HG03064 (cell line): Measurements from ENCODE around the gene ABCG1.

ENCODE experiments used
- ATAC-seq: cut with Tn5 transposase; IDR thresholded peaks from one replicate; pipeline ENCODE4 v1.9.1; 2021; ENCODE audit warnings: low read depth; ENCODE audit not compliant: unreplicated experiment

The ABCG1 gene

DNA sequence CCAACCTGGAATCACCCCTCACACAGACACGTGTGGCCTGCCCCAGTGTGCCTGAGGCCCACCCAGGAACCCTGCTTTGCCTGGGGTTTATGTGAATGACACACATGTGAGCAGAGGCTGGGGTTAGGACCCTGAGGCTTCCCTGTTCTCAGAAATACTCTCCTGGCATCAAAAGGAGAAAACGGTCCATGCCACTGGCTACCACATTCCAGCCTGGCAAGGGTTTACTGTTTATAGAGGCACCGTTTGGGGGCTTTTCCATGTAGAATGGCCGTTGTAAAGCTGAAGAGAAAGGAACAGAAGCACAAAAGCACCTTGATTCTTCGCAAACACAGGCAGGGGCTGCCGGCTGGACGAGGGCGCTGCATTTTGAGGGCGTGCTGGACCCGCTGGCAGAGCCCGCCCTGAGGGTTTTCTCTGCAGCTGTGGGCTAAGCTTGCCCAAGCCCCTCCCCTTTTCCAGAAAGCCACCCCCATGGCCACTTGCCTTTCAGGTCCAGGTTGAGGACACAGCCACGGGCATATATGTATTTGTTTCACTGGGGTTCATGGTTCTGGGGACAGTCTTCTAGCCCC is 83.2 kb downstream of the ABCG1 start:
- no peak for ATAC-seq

DNA sequence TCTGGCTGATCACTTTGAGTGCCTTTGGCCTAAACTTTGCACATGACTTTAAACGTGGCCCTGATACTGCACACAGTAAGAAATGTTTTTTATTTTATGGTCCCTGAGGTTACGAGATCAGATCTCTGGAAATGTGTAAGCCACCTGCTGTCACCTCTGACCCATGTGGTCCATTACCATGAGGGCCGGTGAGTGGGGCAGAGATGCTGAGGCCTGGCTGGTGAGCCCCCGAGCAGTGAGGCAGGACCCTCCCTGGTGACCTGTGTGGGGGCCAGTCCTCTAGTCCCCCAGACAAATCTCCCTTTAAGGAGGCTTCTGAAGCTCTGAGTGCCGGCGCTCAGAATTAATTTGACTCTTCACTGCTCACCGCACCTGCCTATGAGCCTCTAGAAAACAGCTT is 83.9 kb downstream of the ABCG1 start:
- no peak for ATAC-seq

DNA sequence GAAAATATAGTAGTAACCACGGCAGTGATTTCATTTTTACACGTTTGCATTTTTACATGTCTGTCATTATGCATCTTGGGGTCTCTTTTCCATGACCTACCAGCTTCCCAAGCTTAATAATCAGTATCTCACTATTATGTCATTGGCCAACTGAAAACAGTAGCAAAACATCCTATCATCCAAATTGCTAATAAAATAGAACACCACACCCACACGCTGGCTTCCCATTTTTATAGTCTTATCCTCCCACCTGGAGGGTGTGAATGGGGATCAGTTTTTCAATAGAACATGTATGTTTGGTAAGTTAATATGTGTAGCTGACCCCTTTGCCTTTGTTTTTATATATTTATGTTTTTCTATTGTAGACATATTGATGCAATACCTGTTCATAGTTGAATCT is 84.5 kb downstream of the ABCG1 start:
- no peak for ATAC-seq

DNA sequence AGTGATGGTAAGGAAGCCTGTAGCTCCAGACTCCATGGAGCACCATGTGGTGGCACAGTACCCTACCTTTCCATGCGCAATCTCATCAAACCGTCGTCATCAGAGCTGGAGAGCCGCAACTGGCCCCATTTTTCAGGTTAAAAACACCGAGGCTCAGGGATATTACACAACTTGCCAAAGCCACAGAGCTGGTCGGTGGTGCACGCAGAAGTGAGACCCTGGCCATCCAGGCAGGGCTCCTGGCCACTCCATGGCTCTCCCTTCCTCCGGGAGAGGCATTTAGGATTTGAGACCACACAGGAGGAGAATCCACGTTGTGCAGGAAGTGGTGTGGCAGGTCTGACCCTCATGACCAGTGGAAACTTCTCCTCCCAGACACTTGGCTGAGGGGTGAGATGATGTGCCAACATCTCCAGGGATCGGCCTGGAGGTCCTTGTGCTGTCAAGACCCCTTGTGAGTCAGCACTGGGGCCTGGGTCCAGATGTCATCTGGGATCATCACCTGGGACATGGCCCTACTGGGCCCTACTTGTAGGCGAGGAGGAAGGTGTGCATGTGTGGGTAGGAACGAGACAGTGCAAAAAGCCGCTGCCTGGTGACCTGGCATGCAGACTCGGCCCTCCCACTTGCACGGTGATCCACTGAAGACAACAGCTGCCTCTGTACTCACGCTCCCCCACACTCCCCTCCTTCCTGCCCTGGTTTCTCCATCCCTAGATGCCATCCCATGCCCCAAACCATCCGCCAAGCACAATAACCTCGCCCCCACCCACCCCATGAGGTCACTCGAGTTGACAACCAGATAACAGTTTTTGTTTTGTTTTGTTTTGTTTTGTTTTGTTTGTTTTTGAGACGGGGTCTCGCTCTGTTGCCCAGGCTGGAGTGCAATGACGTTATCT is 85.9 kb downstream of the ABCG1 start:
- no peak for ATAC-seq

DNA sequence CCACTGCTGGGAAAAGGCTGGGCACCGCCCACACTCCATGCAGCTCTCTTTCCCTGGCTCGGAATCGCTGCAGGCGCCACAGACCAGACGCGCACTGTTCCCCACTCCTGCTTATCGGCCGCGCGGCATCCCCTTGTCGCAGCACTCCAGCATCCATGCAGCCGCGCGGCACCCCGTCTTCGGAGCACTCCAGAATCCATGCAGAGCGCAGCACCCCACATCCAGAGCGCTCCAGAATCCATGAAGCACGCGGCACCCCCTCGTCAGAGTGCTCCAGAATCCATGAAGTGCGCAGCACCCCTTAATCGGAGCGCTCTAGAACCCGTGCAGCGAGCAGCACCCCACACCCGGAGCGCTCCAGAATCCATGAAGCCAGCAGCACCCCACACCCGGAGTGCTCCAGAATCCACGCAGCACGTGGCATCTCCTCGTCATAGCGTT is 86.8 kb downstream of the ABCG1 start:
- ATAC-seq, result no peak

DNA sequence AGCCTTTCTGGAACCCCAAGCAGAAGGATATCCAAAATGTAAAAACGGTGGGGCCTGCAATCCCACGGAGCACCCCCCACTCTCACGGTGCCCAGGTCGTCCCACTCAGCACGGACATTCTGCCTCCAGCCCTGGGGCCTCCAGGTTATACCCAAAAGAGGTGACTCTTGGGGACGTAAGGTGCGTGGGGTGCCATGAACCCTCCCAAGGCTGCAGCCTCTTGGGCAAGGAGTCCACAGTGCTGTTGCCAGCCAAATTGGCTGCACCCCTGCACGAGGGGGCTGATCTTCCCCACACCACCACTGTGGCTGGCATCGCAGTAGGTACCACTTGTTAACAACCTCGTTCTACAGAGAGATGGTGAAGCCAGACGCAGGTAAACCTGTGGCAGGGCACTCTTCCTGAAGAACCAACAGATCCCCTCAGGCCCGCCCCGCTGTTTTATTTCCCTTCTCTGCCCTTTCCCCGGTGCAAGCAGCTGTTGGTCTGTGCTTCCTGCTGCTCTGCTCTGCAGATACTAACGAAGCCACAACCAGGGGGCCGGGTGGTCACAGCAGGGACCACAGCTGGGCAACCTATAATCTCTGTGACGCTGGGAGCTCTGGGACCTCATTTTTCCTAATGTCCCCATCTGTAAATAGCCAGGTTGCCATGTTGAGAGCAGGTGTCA is 87.6 kb downstream of the ABCG1 start:
- no peak for ATAC-seq

DNA sequence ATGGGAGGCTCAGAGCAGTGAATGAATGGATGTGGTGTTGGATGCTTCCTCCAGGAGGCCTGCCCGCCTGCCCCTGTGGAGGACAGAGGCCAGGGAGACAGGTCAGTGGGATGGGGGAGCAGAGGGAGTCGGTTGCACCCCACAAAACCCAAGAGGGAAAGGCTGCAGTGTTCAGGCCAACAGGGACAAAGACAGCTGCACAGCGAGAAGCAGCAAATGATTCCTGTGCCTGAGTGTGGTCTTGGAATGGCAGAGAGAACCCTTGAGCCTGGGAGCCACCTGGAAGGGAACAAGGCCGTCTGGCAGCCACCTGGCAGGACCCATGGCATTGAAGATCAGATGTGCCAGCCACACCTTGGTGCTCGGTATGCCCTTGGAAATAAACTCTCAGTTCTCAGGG is 88.2 kb downstream of the ABCG1 start:
- ATAC-seq, result no peak

DNA sequence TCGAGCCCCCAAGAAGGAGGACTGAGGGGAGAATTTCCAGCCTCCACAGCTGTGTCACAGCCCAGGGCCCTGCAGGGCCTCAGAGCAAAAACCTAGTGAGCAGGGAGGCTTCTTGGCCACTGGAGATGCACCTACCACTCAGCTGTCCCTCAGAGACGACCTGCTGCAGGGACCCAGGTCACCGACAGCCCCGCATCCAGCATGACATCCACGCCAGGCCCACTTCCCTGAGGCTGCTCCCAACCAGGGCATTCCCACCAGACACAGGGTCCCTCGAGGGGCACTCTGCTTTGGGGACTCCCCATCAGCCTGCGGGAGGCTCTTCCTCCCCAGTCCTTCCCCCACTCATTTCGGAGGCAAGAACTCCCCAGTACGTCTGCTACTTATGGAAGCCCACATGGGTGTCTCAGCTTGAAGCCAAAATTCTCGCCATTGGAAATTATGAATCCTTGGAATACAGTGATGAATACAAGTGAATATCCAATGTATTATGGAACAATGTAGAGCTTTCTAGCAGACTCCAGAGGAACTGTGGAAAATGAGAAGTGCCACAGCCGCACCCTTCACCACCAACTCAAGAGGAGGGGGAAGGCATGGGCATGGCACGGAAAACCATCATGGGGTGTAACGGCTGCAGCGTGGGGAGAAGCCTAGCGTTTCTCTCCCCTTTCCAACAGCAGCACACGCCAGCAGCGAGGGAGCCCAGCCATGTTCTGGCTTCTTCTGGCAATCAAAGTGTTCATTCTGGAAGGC is 89.4 kb downstream of the ABCG1 start:
- no peak for ATAC-seq

DNA sequence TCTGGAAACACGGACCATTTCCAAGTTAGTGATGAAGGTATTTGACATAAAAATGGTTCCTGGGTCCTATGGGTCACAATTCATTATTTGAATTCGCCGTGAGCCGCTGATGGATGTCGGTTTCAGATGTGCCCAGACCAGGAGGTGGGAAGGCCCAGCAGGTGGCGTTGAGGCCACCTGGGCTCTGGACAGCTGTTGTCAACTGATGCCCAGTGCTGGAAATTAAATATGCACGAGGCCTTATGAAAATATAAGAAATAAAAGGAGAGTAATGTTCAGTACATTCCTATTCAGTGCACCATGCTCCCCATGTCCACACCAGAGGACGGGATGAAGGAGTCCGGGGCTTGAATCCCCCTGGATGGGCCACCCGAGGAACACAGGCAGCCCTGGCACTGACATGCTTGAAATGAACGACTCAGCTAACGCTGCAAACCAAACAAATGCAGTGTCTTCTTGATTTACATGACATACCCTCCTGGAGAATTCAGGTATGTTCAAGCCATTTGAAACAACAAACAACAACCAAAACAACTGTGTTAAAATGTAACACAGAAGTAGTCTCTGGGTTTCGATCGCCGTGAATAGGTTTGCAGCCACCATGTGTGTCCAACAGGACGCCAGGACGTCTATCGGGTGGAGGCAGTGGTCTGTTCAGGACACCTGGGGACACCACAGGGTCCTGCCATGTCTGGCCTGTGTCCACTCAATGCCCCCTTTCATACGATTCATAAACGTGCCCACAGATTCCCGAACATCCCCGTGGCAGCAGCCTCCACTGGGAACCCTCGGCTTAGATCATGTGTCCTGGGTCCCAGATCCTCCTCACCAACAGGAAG is 90.2 kb downstream of the ABCG1 start:
- no peak for ATAC-seq

DNA sequence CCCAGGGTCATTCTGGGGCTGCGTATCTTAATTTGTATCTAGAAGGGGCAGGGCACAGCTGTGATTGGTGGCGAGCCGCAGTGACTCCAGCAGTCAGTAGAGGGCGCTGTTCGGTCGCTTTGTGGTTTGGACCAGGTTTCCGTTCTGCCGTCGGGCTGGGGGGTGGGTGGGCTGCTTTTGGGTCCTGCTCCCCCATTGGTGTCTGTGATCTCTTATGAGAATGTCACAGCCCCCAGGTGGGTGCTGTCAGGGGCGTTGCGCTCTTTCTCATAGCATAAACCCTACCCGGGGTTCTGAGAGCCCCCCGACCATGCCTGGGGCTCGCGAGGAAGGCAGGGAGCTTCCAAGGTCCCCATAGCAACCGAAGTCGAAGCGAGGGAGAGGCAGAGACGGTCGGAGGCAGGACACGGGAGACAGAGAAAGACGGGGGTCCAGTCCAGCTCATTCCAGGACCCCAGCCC is 90.8 kb downstream of the ABCG1 start:
- ATAC-seq, result no peak

DNA sequence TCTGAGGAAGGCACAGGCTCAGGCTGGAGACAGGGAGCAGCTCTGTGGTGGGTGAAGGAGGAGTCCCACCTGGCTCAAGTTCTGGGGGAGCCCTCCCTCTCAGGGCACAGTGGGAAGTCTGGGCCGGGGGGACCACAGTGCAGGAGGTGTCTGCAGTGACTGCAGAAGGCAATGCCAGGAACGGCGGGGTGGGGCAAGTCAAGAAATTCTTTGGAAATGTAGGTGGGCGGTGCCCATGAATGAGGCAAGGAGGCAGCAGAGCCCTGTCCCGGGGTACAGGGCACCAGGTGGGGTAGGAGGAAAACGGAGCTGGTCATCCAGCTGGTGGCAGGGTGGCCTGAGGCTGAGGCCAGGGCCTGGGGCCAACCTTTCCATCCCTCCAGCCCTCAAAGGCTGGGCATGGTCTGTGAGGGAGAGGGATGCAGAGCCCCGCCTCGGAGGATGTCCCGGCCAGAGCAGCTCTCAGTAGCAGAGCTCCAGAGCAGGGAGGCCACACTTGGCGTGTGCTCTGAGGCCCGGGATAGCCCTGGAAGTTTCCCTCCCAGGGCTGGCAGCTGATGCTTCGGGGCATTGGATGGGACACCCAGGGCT is 91.6 kb downstream of the ABCG1 start:
- ATAC-seq, result no peak

DNA sequence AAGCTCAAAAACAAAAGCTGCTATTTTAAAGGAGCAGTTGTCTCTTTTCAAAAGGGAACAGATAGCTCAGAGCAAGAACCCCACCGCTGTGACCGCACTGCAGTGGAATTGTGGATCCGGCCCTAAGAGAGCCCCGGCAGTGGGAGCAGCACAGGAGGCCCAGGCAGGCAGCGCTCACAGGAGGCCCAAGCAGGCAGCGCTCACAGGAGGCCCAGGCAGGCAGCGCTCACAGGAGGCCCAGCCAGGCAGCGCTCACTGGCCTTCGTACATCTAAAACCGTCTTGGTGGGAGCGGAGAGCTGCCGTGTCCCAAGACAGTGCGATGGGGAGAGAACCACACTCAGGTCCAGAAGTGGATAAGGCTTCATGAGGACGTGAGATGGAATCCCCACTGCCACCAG is 92.2 kb downstream of the ABCG1 start:
- no peak for ATAC-seq

DNA sequence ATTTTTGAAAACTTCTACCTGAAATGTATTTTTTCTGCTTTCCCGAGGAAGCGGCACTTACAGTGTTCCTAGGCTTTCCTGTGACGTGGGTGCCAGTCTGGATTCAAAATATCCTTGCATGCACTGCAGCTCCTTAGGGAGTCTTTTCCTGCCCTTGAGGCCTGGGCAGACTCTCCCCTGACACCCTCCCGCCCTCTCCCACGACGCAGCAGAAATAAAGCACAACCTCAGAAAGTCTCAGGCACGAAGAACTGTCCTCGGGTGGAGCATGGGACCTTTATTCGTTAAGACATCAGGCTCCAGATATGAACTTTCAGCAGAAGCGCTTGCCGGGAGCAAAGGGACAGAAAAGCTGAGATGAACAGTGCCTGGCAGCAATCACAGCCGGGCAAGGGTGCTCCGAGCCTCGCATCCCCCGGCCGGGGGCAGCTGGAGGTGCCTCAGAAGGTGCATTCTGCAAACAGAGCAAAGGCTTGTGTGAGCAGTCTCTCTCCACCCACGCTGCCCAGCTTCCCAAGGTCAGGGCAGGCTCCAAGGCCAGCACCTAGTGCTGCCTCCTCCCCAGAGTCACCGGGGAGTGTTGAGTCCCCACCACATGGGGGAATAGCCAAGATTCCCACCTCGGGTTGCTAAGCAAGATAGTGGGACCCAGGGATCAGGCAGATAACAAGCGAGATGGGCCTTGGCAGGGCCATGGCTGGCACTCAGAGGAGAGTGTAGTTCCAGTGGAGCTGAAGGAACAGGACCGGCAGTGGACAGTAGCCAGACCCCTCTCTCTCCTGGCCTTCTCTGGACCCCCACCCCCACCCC is 93.1 kb downstream of the ABCG1 start:
- no peak for ATAC-seq

DNA sequence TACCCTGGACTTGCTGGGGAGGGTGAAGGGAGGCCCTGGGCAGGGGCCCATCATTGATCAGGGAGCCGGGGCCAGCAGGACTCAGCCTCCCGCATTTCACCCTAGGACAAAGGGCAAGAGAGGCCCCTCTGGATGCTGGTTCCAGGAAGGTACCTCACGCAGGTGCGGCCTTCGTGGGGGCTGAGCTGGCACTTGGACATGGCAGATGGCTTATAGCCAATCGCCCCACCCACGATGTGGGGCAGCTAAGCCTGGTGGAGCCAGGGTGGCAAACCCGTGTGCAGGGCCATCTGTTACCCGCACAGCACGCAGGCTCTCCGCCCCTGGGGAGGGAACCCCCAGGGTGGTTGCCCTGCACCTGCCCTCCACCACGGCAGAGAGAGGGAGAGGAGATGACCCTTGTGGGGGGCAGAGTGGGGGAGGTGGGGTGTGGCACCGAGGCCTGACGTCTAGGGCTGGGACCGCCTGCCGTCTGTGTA is 93.7 kb downstream of the ABCG1 start:
- no peak for ATAC-seq

DNA sequence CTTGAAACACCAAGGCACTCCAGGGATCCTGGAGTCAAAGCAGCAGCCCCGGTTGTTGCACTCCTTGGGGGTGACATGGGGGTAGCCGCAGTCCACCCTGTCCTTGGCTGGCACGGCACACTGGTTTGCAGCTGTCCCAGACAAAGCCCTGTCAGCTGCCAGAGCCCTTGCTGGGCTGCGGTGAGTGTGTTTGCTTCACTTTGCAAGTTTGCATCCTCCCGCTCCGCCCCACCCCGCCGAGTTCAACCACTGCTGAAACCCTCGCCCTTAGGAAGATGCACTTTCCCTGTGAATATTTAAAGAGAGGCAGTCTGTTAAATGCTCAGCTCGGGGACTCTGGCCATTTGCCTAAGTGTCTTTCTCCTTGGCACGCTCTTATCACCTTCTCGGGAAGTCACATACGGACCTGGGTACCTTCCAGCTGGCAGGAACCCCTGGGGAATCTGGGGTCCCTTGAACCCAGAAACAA is 94.6 kb downstream of the ABCG1 start:
- ATAC-seq, result no peak

DNA sequence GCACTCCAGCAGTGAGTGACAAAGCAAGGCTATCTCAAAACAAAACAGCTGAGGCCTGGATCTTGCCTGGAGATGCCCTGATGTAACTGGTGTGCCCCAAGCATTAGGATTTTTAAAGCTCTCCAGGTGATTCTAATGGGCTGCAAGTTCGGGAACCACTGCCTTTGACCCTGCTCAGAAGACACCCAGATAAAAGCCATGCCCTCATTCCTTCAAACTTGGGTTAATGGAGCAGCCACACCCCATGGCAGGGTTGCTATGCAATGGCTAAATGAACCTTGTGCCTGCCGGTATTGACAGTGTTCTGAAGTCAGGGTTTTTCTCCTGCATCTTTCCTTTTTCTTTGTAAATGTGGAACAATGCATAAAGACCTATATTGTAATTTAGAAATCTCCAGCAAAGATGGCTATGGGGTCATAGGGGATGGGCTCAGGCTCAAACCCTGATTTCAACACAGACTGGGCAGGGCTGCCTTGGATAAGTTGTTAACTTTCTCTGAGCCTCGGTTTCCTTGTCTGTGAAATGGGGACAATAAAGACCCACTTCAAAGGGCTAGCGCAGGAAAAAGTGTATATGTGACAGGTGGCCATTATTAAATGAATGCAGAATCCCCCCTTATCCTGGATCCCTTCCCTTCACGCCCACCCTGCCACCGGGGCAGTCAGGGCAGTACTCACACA is 95.8 kb downstream of the ABCG1 start:
- ATAC-seq, result no peak

DNA sequence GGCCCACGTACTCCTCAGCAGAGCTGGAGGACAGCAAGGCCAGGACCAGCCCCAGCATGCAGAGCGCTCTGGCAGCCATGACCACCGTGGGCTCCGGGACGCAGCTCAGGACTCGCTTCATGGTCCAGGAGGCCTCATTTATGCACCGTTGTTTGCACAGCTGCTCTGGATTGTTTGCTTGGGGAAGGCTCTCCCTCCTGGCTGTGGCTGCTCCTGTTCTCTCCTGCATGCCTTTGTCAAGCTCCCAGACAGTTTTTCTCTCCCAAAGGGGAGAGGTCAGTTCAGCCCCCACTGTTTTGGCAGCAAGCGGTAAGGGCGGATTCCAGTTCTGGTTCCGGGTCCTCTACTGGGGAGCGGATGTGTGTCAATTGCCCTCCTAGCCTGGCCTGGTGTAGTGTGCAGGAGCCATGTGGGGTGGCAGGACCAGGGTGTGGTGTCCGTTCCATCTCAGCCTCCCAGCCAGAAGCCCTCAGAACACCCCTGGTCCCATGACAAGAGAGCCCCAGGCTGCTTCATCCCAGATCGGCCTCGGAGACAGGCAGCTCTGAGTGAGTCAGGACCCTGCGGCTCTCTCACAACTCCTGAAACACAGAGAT is 96.5 kb downstream of the ABCG1 start, which contains the start of gene TFF3:
Gene TFF3 (minus strand): TSS at position 114 of the 596 bp plus-strand sequence. CDS start 35 bp downstream, at position 79.
- ATAC-seq, result no peak
